BE2C (cell line): ENCODE data around the gene GPR160.

Source experiments
- DNase-seq: peaks from one replicate; pipeline ENCODE4 v3.0.0-alpha.2; 2020
- H3K27me3 ChIP-seq: fragments of 250-450 bp; sonication (Bioruptor Pico); 2 replicates; pipeline ENCODE4 v1.5.1; 2020; ENCODE audit warnings: mild to moderate bottlenecking
- H3K36me3 ChIP-seq: fragments of 250-450 bp; sonication (Bioruptor Pico); 2 replicates; pipeline ENCODE4 v1.5.1; 2020; ENCODE audit warnings: mild to moderate bottlenecking
- H3K4me1 ChIP-seq: fragments of 250-450 bp; sonication (Bioruptor Pico); 2 replicates; pipeline ENCODE4 v1.5.1; 2020
- H3K4me3 ChIP-seq: 2 replicates; pipeline ENCODE4 v1.5.1; 2011; ENCODE audit warnings: low read depth, low read length
- H3K9me3 ChIP-seq: fragments of 250-450 bp; sonication (Bioruptor Pico); 2 replicates; pipeline ENCODE4 v1.5.1; 2020
- TF ChIP-seq, protein P1 (sequence below): IDR thresholded peaks from 2 replicates; pipeline ENCODE4 v1.5.1; 2012; ENCODE audit warnings: mild to moderate bottlenecking, low read depth, low read length

Gene GPR160

GRCh38 chr3:170049146-170050000 is 11.6 kb downstream of the GPR160 start:
- H3K4me1 ChIP-seq = no peaks in the 10 kb centered on the region
- TF ChIP-seq, protein P1, sequence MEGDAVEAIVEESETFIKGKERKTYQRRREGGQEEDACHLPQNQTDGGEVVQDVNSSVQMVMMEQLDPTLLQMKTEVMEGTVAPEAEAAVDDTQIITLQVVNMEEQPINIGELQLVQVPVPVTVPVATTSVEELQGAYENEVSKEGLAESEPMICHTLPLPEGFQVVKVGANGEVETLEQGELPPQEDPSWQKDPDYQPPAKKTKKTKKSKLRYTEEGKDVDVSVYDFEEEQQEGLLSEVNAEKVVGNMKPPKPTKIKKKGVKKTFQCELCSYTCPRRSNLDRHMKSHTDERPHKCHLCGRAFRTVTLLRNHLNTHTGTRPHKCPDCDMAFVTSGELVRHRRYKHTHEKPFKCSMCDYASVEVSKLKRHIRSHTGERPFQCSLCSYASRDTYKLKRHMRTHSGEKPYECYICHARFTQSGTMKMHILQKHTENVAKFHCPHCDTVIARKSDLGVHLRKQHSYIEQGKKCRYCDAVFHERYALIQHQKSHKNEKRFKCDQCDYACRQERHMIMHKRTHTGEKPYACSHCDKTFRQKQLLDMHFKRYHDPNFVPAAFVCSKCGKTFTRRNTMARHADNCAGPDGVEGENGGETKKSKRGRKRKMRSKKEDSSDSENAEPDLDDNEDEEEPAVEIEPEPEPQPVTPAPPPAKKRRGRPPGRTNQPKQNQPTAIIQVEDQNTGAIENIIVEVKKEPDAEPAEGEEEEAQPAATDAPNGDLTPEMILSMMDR = no peak
- H3K9me3 ChIP-seq = no peaks in the 10 kb centered on the region; the same call in 1 of the 2 replicates
- no peak overlapping the region for H3K4me3 ChIP-seq
- H3K36me3 ChIP-seq = no peaks in the 10 kb centered on the region
- H3K27me3 ChIP-seq = no peaks in the 10 kb centered on the region
- DNase-seq = no peak

- Histone ChIP-seq H3K36me3 (no peaks in the 10 kb centered on the region), H3K4me1 (no peaks in the 10 kb centered on the region), H3K4me3 (no peak overlapping the region), H3K9me3 (no peaks in the 10 kb centered on the region; the same call in 1 of the 2 replicates), H3K27me3 (no peaks in the 10 kb centered on the region)
- TF ChIP-seq, protein P1 = no peak
- no peak for DNase-seq
Measured at GRCh38 chr3:170050753-170051152, 13.0 kb downstream of the GPR160 start.

- no peak for DNase-seq
- Histone ChIP-seq H3K4me1 (no peaks in the 10 kb centered on the region), H3K9me3 (no peaks in the 10 kb centered on the region; the same call in 1 of the 2 replicates), H3K36me3 (no peaks in the 10 kb centered on the region), H3K27me3 (no peaks in the 10 kb centered on the region), H3K4me3 (no peak overlapping the region)
- TF ChIP-seq, protein P1 = no peak
Measured at GRCh38 chr3:170052398-170052797, 14.6 kb downstream of the GPR160 start.

- no peaks in the 10 kb centered on the region; the same call in 1 of the 2 replicates for H3K9me3 ChIP-seq
- H3K4me1 ChIP-seq = no peaks in the 10 kb centered on the region
- H3K4me3 ChIP-seq = no peak overlapping the region
- TF ChIP-seq, protein P1 = peak; percentile 55
- DNase-seq = no peak
- H3K36me3 ChIP-seq = no peaks in the 10 kb centered on the region
- H3K27me3 ChIP-seq = no peaks in the 10 kb centered on the region
Measured at GRCh38 chr3:170054204-170054603, 16.4 kb downstream of the GPR160 start.

DNA sequence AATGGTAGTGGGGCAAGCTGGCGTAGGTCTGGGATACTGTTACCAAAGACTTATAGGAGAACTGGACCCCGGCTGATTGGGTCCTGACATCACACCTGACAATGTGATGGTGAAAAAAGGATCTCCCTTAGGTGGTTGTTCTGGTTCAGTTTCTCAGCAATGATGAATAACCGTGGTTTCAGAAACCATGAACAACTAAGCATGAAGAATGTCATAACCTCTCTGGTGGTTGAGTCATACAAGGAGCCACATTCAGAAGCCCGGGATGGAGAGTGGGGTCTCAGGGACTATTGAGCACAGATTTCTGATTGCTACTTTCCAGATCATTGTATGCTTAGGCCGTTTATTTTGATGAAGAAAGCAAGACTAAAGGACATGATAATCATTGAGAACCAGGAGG is 17.4 kb downstream of the GPR160 start:
- H3K27me3 ChIP-seq = no peaks in the 10 kb centered on the region
- H3K4me1 ChIP-seq = no peaks in the 10 kb centered on the region
- no peak overlapping the region for H3K4me3 ChIP-seq
- H3K9me3 ChIP-seq = no peaks in the 10 kb centered on the region; the same call in 1 of the 2 replicates
- H3K36me3 ChIP-seq = no peaks in the 10 kb centered on the region
- no peak for DNase-seq
- TF ChIP-seq, protein P1 = no peak
